Body of pancreas (tissue), 2 donors: ENCODE data around the gene FKBP10. TPM values are rescaled to one million over a fixed set of nuclear protein-coding genes. Genes with fewer than 3 reads are reported as not detected.

Experiments
- small RNA-seq: library from RNA; depleted of rRNA; stranded (forward); fragments of <200 nt; gene quantifications from one replicate; pipeline ENCODE3, GENCODE V24; 2016
- total RNA-seq, 2 donors: library from RNA; depleted of rRNA; stranded (reverse); fragments of >200 nt; gene quantifications; one replicate each; pipeline ENCODE4 v1.1.0, GENCODE V29; 2016

The FKBP10 gene
- total RNA-seq, 2 donors from 2014 or later, result 22.3 to 33.6 TPM

Small RNA genes within 50 kb of the gene (small RNA-seq; reads per million reads assigned to genes)
- gene AC125257.2, result not detected

Other genes starting within 250 kb of the FKBP10 start
- not detected for gene KRT9, start 240.9 kb upstream of the FKBP10 start, total RNA-seq
- gene KRT14, start 226.1 kb upstream of the FKBP10 start, total RNA-seq, result 1 to 10 TPM in 1 of 2 donors, not detected in 1; 2.3 TPM
- 1 to 10 TPM; 1.6 to 4.2 TPM for gene KRT16, start 200.2 kb upstream of the FKBP10 start, total RNA-seq
- 1 to 10 TPM; 4.4 to 5.9 TPM for gene KRT17, start 188.4 kb upstream of the FKBP10 start, total RNA-seq
- gene EIF1, start 124.1 kb upstream of the FKBP10 start, total RNA-seq, result 100 to 1,000 TPM in 1 of 2 donors, 10 to 100 TPM in 1; 99.5 to 120 TPM
- gene GAST, start 100.7 kb upstream of the FKBP10 start, total RNA-seq, result not detected
- gene HAP1, start 78.4 kb upstream of the FKBP10 start, total RNA-seq, result 1 to 10 TPM in 1 of 2 donors, under 1 TPM in 1; 0.52 to 1.3 TPM
- gene JUP, start 26.3 kb upstream of the FKBP10 start, total RNA-seq, result 10 to 100 TPM; 67.9 to 85.4 TPM
- gene P3H4, start 1.1 kb upstream of the FKBP10 start, total RNA-seq, result 10 to 100 TPM; 18.4 to 22.7 TPM
- 10 to 100 TPM; 43.1 to 46.5 TPM for gene NT5C3B, start 23.2 kb downstream of the FKBP10 start, total RNA-seq
- not detected for gene KLHL10, start 24.8 kb downstream of the FKBP10 start, total RNA-seq
- 10 to 100 TPM; 15.2 to 16.3 TPM for gene KLHL11, start 52.4 kb downstream of the FKBP10 start, total RNA-seq
- gene ACLY, start 105.9 kb downstream of the FKBP10 start, total RNA-seq, result 10 to 100 TPM; 39.2 to 59.0 TPM
- gene ODAD4, start 117.6 kb downstream of the FKBP10 start, total RNA-seq, result under 1 TPM; 0.26 to 0.66 TPM
- gene CNP, start 153.8 kb downstream of the FKBP10 start, total RNA-seq, result 10 to 100 TPM; 36.3 to 70.2 TPM
- 10 to 100 TPM; 32.4 to 43.5 TPM for gene DNAJC7, start 204.4 kb downstream of the FKBP10 start, total RNA-seq
- 10 to 100 TPM; 17.1 to 19.2 TPM for gene NKIRAS2, start 207.1 kb downstream of the FKBP10 start, total RNA-seq
- 1 to 10 TPM; 1.6 to 4.4 TPM for gene C17orf113, start 237.6 kb downstream of the FKBP10 start, total RNA-seq